Measurements from ENCODE around the gene ZMYND8. TPM values are rescaled to one million over a fixed set of nuclear protein-coding genes. Genes with fewer than 3 reads are reported as not detected.

The ZMYND8 gene
- total RNA-seq, 1 donor from 2014 or later, result 57.6 TPM

DNA sequence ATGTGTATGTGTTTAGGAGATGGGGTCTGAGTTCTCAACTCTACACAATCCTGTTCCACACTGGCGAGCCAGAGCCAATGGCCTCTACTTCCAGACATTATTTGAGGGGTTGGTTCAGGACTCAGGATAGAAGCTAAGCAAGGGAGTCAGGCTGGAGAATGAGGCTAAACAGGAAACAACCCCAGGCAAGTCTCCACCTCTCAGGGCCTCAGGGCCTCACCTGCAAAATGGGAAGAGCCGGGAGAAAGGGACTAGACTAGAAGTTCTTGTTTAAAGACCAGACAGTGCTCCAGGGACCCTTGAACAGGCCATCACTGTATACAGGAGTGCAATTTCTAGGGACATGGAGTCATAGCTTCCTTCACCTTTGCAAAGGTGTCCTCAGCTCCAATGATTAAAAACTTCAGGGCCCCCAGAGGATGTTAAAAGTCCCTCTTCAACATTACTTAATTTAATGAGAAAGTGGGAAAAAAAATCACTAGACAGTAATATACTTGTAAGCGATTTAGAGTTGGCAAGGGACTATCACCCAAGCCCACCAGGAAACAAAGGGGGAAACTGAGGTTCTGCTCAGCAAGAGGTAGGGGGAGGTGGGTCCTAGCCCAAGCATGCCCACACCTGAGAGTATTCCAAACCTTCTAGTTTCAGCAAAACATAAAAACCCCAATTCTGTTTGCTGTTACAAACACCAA lies 41.7 kb downstream of the ZMYND8 start:
- Histone ChIP-seq H3K36me3 (peaks cover 10% of the 10 kb centered on the region), H3K27me3 (ENCODE audit: low read depth) (no peaks in the 10 kb centered on the region), H3K4me1 (peaks cover 75% of the 10 kb centered on the region), H3K9me3 (no peaks in the 10 kb centered on the region), H3K27ac (peak overlapping the region; percentile 97), H3K4me3 (no peak overlapping the region)
- no peak for TF ChIP-seq CTCF (IDR thresholded peaks at IDR 0.05)
- ATAC-seq (no peak), DNase-seq (no peak)
- intact Hi-C loops (cut with DNase I), result no loop called here

GRCh38 chr20:47311967-47312681 lies 44.4 kb downstream of the ZMYND8 start:
- no peak for ATAC-seq
- TF ChIP-seq CTCF (IDR thresholded peaks at IDR 0.05), result no peak
- H3K4me3 ChIP-seq, result no peak overlapping the region
- no peaks in the 10 kb centered on the region for H3K9me3 ChIP-seq
- peaks cover 48% of the 10 kb centered on the region for H3K4me1 ChIP-seq
- peak overlapping the region; percentile 53 for H3K27ac ChIP-seq
- H3K36me3 ChIP-seq, result peaks cover 34% of the 10 kb centered on the region
- no peaks in the 10 kb centered on the region for H3K27me3 ChIP-seq (ENCODE audit: low read depth)
- DNase-seq, result no peak
- intact Hi-C loops (cut with DNase I), result no loop called here

DNA sequence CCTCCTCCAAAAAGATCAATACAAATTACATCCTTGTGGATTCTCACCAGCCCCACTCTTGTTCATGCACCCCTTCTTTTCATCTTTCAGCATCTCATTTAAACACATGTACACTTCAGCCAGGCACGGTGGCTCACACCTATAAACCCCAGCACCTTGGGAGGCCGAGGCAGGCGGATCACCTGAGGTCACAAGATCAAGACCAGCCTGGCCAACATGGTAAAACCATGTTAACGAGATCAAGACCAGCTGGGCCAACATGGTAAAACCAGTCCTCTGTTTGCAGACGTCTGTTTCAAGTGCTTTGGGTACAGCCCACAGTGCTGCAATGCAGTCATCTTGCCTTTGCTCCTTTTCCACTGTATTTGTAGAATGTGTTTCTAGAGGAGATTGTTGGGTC lies 45.3 kb downstream of the ZMYND8 start:
- TF ChIP-seq CTCF (IDR thresholded peaks at IDR 0.05), result no peak
- peak overlapping the region; percentile 6 for H3K27ac ChIP-seq
- H3K9me3 ChIP-seq, result no peaks in the 10 kb centered on the region
- DNase-seq (no peak), ATAC-seq (no peak)
- no peak overlapping the region for H3K4me3 ChIP-seq
- H3K4me1 ChIP-seq, result peaks cover 39% of the 10 kb centered on the region
- intact Hi-C loops (cut with DNase I), result no loop called here
- H3K27me3 ChIP-seq (ENCODE audit: low read depth), result no peaks in the 10 kb centered on the region
- peaks cover 43% of the 10 kb centered on the region for H3K36me3 ChIP-seq

DNA sequence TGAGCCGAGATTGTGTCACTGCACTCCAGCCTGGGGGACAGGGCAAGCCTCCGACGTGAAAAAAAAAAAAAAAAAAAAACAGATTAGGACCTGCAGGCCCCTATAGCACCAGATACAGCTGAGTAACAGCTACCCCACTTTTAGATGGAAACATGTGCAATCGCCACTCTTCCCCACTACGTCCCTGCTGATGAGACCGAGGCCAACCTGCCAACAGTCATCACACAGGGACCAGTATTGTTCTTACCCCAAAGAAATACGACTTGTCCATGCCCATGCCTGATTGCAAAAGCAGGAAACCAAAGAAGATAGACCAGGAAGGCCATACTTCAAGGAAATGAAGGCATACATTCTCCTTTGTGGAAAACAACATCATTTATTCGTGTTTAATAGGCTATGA lies 45.8 kb downstream of the ZMYND8 start:
- no peaks in the 10 kb centered on the region for H3K27me3 ChIP-seq (ENCODE audit: low read depth)
- H3K36me3 ChIP-seq, result peaks cover 48% of the 10 kb centered on the region
- H3K4me3 ChIP-seq, result no peak overlapping the region
- no peaks in the 10 kb centered on the region for H3K9me3 ChIP-seq
- ATAC-seq (no peak), DNase-seq (no peak)
- intact Hi-C loops (cut with DNase I), result no loop called here
- H3K4me1 ChIP-seq, result peaks cover 34% of the 10 kb centered on the region
- no peak for TF ChIP-seq CTCF (IDR thresholded peaks at IDR 0.05)
- H3K27ac ChIP-seq, result peak overlapping the region; percentile 6

GRCh38 chr20:47309806-47310426 lies 46.6 kb downstream of the ZMYND8 start:
- H3K9me3 ChIP-seq, result no peaks in the 10 kb centered on the region
- no peak for DNase-seq
- TF ChIP-seq CTCF (IDR thresholded peaks at IDR 0.05), result no peak
- intact Hi-C loops (cut with DNase I), result no loop called here
- H3K4me1 ChIP-seq, result peaks cover 26% of the 10 kb centered on the region
- ATAC-seq, result peak in 1 of 2 donors; percentile 25
- H3K36me3 ChIP-seq, result peaks cover 49% of the 10 kb centered on the region
- peak overlapping the region; percentile 51 for H3K27ac ChIP-seq
- H3K27me3 ChIP-seq (ENCODE audit: low read depth), result no peaks in the 10 kb centered on the region
- H3K4me3 ChIP-seq, result no peak overlapping the region
